ENCODE measurements around the gene MAFF. TPM values are rescaled to one million over a fixed set of nuclear protein-coding genes. Genes with fewer than 3 reads are reported as not detected.

The MAFF gene
- total RNA-seq, 4 donors from 2014 or later: 5.1 to 14.2 (median 12.0) TPM

DNA sequence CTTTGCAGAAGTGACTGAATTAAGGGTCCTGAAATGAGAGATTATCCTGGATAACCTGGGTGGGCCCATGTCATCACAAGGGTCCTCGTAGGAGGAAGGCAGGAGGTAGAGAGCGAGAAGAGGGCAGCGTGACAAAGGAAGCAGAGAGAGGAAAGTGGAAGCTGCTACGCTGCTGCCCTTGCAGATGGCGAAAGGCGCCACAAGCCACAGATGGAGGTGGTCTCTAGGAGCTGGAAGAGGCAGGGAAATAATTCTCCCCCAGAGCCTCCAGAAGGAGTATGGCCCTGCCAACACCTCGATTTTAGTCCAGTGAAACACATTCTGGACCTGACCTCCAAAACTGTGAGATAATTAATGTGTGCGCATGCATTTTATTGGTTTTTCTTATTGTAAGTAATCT, 57.6 kb downstream of the MAFF start:
- no peaks in the 10 kb centered on the region for H3K27me3 ChIP-seq
- no peak overlapping the region for H3K4me3 ChIP-seq
- no peak for DNase-seq
- H3K36me3 ChIP-seq: no peaks in the 10 kb centered on the region
- peaks cover 0 to 25% (median 11%) of the 10 kb centered on the region in 4 donors for H3K4me1 ChIP-seq
- peak overlapping the region in 2 of 4 donors; percentile 77 to 81 for H3K27ac ChIP-seq
- H3K9me3 ChIP-seq: no peaks in the 10 kb centered on the region
- TF ChIP-seq POLR2A (IDR thresholded peaks at IDR 0.05): no peak
- TF ChIP-seq, protein P1, sequence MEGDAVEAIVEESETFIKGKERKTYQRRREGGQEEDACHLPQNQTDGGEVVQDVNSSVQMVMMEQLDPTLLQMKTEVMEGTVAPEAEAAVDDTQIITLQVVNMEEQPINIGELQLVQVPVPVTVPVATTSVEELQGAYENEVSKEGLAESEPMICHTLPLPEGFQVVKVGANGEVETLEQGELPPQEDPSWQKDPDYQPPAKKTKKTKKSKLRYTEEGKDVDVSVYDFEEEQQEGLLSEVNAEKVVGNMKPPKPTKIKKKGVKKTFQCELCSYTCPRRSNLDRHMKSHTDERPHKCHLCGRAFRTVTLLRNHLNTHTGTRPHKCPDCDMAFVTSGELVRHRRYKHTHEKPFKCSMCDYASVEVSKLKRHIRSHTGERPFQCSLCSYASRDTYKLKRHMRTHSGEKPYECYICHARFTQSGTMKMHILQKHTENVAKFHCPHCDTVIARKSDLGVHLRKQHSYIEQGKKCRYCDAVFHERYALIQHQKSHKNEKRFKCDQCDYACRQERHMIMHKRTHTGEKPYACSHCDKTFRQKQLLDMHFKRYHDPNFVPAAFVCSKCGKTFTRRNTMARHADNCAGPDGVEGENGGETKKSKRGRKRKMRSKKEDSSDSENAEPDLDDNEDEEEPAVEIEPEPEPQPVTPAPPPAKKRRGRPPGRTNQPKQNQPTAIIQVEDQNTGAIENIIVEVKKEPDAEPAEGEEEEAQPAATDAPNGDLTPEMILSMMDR (IDR thresholded peaks at IDR 0.05): no peak

DNA sequence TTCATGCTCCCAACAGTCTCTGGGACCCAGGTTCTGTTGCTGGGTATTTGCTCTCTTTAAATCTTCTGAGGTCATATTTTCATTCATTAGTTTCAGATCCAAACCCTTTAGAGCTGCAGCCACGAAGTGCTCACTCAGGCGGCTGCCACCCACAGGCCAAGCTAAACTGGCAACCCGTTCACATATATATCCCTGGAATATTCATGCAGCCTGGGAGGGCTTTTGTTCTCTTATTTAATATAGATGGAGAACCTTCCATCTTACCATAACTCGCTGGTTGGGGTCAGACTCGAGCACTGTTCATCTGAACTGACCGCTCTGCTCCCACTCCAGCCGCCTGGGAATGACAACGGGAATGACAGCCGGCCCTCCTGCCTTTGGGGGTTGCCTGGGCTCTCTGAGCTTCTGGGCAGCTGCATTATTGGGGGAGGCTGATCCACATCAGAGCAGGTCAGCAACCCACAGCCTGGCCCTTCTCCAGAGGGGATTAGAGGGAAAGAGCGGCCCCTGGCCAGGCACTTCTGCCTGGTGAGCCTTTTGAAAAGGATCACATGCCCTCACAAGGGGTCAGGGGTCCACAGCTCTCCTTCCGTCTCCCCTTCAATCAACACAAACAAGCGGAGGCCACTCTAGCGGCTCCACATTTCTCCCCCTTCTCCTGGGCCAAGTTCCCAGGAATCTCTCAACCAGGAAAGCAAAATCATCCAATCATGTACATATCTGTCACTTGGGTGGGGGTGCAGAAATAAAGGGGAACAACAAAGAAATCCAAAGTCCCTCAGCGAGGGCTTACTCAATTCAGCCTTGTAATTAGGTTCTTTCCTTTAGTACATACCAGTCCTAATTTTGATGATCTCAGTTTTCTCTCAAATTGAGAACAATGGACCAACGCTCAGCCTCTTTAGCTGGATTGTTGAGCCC, 59.2 kb downstream of the MAFF start:
- TF ChIP-seq, protein P1 (IDR thresholded peaks at IDR 0.05): no peak
- no peak for TF ChIP-seq POLR2A (IDR thresholded peaks at IDR 0.05)
- peaks cover 0 to 28% (median 11%) of the 10 kb centered on the region in 4 donors for H3K4me1 ChIP-seq
- peak overlapping the region; percentile 42 to 77 (median 62) for H3K27ac ChIP-seq
- H3K36me3 ChIP-seq: no peaks in the 10 kb centered on the region
- no peak for DNase-seq
- no peaks in the 10 kb centered on the region for H3K9me3 ChIP-seq
- H3K27me3 ChIP-seq: no peaks in the 10 kb centered on the region
- H3K4me3 ChIP-seq: no peak overlapping the region

DNA sequence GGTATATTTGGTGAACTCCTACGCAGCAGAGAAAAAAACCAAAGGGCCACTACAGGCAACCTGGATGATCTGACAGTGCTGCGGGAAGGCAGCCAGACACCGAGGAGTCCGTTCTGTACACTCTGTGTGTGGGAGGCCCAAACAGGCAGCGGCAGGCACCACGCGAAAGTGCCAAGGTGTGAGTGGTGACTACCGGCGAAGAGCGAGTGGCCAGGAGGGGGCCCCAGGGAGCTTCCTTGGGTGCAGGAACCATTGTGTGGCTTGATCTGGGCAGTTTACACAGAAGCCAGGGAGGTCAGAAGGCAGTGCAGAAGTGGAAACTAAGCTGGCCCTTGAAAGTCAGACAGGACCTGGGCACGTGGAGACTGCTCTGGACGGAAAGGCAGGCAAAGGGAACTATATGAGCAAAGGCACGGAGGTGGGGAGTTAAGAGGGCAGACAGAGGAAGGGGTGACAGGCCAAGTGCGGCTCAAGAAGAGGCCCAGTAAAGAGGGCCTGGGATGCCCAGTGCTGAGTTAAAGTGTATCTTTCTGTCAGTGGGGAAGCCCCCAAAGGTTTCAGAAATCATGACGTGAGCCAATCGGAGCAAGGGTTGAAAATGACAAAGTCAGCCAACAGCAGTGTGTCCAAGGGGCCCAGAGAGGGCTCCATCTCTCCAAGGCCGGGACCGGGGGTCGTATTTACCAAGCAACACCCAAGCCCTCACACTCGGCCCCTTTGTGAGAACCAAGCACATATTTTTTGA, 60.4 kb downstream of the MAFF start:
- Histone ChIP-seq H3K27ac (peak overlapping the region in 3 of 4 donors; percentile 61 to 77 (median 64)), H3K9me3 (no peaks in the 10 kb centered on the region), H3K27me3 (no peaks in the 10 kb centered on the region), H3K36me3 (no peaks in the 10 kb centered on the region), H3K4me1 (peaks cover 0 to 39% (median 11%) of the 10 kb centered on the region in 4 donors), H3K4me3 (no peak overlapping the region)
- DNase-seq: peak; percentile 54 to 85 (median 79)
- peak in 1 of 2 donors; percentile 21 for TF ChIP-seq POLR2A (IDR thresholded peaks at IDR 0.05)
- TF ChIP-seq, protein P1 (IDR thresholded peaks at IDR 0.05): peak; percentile 30 to 67 (median 56)

DNA sequence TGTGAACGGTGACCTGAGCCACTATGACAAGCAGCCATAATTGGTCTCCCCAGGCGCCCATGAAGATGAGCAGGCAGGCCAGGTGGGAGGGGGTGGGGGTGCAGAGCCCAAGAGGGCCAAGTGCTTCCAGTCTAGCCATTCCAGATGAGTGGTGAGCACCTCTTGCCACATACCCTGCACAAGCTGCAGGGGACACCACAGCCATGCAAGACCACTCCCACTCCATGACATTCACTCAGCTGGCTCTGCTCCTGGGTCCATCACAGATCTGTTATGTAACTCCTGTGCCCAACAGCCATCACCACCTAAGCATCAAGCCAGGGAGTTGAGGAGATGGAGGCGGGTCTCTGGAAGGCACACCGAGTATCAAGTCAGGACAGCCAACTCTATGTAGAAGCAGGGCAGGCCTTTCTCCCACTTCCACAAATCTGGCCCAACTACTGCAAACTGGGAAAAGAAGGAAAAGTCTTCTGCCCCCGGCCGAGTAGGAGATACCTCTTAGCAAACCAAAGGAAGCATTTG, 62.6 kb downstream of the MAFF start:
- Histone ChIP-seq H3K4me3 (no peak overlapping the region), H3K9me3 (no peaks in the 10 kb centered on the region), H3K27me3 (no peaks in the 10 kb centered on the region), H3K36me3 (no peaks in the 10 kb centered on the region), H3K27ac (no peak overlapping the region), H3K4me1 (peaks cover 0 to 37% (median 8%) of the 10 kb centered on the region in 4 donors)
- TF ChIP-seq, protein P1 (IDR thresholded peaks at IDR 0.05): no peak
- no peak for TF ChIP-seq POLR2A (IDR thresholded peaks at IDR 0.05)
- DNase-seq: no peak

Small RNAs within 50 kb of the gene (small RNA-seq; reads per million reads assigned to genes)
- gene RN7SL704P: 0.06 to 1.2 reads per million in 2 donors

Other genes with a start within 250 kb of the MAFF start
- gene C22orf23, start 248.4 kb upstream of the MAFF start, total RNA-seq: under 1 TPM in 1 of 4 donors, not detected in 3; 0.85 TPM
- gene POLR2F, start 248.3 kb upstream of the MAFF start, total RNA-seq: 10 to 100 TPM; 51.1 to 97.4 (median 55.2) TPM
- 1 to 10 TPM in 1 of 4 donors, under 1 TPM in 2, not detected in 1; 0.35 to 1.1 (median 0.66) TPM for gene SOX10, start 217.4 kb upstream of the MAFF start, total RNA-seq
- 10 to 100 TPM; 40.8 to 51.7 (median 46.4) TPM for gene PICK1, start 144.6 kb upstream of the MAFF start, total RNA-seq
- gene SLC16A8, start 117.8 kb upstream of the MAFF start, total RNA-seq: not detected
- 100 to 1,000 TPM in 3 of 4 donors, 10 to 100 TPM in 1; 83.3 to 421 (median 306) TPM for gene BAIAP2L2, start 91.3 kb upstream of the MAFF start, total RNA-seq
- 100 to 1,000 TPM in 1 of 4 donors, 10 to 100 TPM in 3; 19.3 to 102 (median 60.6) TPM for gene PLA2G6, start 20.2 kb upstream of the MAFF start, total RNA-seq
- gene TMEM184B, start 71.0 kb downstream of the MAFF start, total RNA-seq: 10 to 100 TPM; 39.1 to 56.1 (median 51.4) TPM
- gene CSNK1E, start 115.4 kb downstream of the MAFF start, total RNA-seq: 100 to 1,000 TPM in 3 of 4 donors, 10 to 100 TPM in 1; 39.1 to 254 (median 114) TPM

Data from Peyer's patch (tissue), 4 donors.